Measurements from ENCODE around the gene SH3TC2. TPM values are rescaled to one million over a fixed set of nuclear protein-coding genes. Genes with fewer than 3 reads are reported as not detected.

The SH3TC2 gene
- total RNA-seq, 2 donors from 2014 or later = 0.66 to 2.5 TPM

DNA sequence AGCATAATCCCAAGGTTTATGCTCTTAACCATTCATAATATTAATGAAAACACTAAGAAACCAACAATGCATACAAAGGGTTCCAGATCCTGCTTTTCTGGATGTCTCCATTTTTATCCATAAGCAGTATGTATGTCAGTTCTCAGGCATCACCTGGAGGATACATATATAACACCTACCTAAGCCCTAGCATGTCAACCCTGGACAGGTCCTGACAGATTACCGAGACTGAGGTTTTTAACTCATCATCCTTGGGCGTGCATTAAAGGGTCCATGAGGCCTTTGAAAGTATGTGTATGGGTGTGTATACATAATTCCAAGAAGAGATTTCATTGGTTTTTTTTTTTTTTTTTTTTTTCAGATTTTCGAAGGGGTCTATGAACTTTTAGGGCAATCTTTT is 70.6 kb downstream of the SH3TC2 start:
- Histone ChIP-seq H3K27me3 (no peaks in the 10 kb centered on the region), H3K9me3 (no peaks in the 10 kb centered on the region), H3K36me3 (no peaks in the 10 kb centered on the region), H3K4me3 (no peak overlapping the region), H3K27ac (no peak overlapping the region), H3K4me1 (no peaks in the 10 kb centered on the region), H3K9ac (ENCODE audit: low read depth in 2 of 2, low read length in 2 of 2) (no peak overlapping the region)
- TF ChIP-seq, protein P1, sequence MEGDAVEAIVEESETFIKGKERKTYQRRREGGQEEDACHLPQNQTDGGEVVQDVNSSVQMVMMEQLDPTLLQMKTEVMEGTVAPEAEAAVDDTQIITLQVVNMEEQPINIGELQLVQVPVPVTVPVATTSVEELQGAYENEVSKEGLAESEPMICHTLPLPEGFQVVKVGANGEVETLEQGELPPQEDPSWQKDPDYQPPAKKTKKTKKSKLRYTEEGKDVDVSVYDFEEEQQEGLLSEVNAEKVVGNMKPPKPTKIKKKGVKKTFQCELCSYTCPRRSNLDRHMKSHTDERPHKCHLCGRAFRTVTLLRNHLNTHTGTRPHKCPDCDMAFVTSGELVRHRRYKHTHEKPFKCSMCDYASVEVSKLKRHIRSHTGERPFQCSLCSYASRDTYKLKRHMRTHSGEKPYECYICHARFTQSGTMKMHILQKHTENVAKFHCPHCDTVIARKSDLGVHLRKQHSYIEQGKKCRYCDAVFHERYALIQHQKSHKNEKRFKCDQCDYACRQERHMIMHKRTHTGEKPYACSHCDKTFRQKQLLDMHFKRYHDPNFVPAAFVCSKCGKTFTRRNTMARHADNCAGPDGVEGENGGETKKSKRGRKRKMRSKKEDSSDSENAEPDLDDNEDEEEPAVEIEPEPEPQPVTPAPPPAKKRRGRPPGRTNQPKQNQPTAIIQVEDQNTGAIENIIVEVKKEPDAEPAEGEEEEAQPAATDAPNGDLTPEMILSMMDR (IDR thresholded peaks at IDR 0.05) = no peak
- intact Hi-C loops (cut with DNase I) = no loop called here
- no peak for DNase-seq

DNA sequence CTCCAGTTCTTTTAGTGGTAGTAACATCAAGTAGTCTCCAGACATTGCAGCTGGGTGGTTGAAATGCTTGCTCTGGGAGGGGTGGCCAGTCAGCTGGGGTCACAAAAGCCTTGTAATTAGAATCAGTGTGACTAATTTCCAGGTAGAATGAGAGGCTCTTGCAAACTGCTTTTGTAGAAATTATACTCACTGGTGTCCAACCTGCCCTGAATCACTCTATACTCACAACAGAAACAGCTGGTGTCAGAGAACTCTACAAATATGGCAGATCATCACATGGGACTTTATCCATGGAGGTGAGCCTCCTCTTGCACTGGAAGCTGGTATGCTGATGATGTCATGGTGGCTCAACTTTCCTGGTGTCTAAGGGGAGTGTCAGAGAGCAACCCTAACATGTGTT is 71.3 kb downstream of the SH3TC2 start:
- no peak overlapping the region for H3K9ac ChIP-seq (ENCODE audit: low read depth in 2 of 2, low read length in 2 of 2)
- no peak overlapping the region for H3K27ac ChIP-seq
- no peaks in the 10 kb centered on the region for H3K9me3 ChIP-seq
- no peaks in the 10 kb centered on the region for H3K4me1 ChIP-seq
- no peak for DNase-seq
- no peak overlapping the region for H3K4me3 ChIP-seq
- H3K36me3 ChIP-seq = no peaks in the 10 kb centered on the region
- intact Hi-C loops (cut with DNase I) = no loop called here
- no peaks in the 10 kb centered on the region for H3K27me3 ChIP-seq
- TF ChIP-seq, protein P1 (IDR thresholded peaks at IDR 0.05) = no peak

DNA sequence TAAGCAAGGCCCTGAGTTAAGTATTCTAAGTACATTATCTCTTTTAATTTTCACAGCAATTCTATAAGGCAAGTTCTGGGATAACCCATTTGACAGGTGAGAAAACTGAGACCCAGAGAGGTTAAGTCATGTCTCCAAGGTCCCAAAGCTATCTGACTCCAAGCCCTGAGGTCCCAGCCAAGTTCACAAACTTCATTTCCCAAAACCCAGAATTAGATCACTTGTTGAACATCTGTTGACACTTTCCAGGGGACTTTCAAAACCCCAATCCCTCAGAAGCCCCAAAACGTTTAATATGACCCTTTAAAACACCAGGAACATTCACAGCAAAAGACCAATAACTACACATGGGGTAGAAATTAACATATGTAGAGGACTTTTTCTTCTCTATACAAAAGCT is 72.0 kb downstream of the SH3TC2 start:
- no peak overlapping the region for H3K27ac ChIP-seq
- TF ChIP-seq, protein P1 (IDR thresholded peaks at IDR 0.05) = no peak
- no peaks in the 10 kb centered on the region for H3K27me3 ChIP-seq
- no peaks in the 10 kb centered on the region for H3K36me3 ChIP-seq
- no peaks in the 10 kb centered on the region for H3K4me1 ChIP-seq
- DNase-seq = no peak
- intact Hi-C loops (cut with DNase I) = no loop called here
- H3K4me3 ChIP-seq = no peak overlapping the region
- no peak overlapping the region for H3K9ac ChIP-seq (ENCODE audit: low read depth in 2 of 2, low read length in 2 of 2)
- H3K9me3 ChIP-seq = no peaks in the 10 kb centered on the region

DNA sequence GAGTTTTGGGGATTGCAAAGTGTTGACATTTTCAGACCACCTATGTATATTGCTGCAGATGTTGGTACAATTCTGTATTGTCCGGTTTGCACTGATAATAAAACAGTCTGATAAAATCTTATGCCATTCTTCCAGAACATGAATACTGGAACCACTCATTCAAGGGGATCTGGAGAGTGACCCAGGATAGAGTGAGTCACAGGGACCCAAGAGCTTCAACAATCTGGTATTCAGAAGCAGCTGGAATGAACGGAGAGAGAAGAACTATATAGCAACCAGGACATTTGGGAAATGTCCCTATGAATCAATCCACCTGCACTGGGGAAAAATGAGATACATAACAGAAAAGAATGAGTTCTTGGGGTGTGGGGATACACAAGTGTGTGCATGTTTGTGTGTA is 73.3 kb downstream of the SH3TC2 start:
- DNase-seq = no peak
- intact Hi-C loops (cut with DNase I) = no loop called here
- Histone ChIP-seq H3K27ac (no peak overlapping the region), H3K4me1 (no peaks in the 10 kb centered on the region), H3K9ac (ENCODE audit: low read depth in 2 of 2, low read length in 2 of 2) (no peak overlapping the region), H3K9me3 (no peaks in the 10 kb centered on the region), H3K36me3 (no peaks in the 10 kb centered on the region), H3K27me3 (no peaks in the 10 kb centered on the region), H3K4me3 (no peak overlapping the region)
- TF ChIP-seq, protein P1 (IDR thresholded peaks at IDR 0.05) = no peak

DNA sequence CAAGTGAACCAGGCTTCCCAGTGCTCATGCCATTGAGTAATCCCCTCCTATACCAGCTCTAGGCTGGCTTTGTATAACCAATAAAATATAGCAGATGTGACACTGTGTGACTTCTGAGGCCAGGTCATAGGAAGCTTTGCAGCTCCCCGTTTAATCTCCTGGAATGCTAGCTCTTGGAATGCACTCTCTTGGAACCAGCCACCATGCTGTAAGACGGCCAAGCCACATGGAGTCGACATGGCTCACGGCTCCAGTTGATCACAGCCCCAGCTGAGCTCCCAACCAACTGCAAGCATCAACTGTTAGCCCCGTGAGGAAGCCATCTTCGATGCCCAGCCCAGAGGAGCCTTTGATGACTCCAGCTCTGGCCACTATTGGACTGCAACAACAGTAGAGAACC is 74.5 kb downstream of the SH3TC2 start:
- H3K9me3 ChIP-seq = no peaks in the 10 kb centered on the region
- no peak overlapping the region for H3K27ac ChIP-seq
- intact Hi-C loops (cut with DNase I) = no loop called here
- no peak overlapping the region for H3K9ac ChIP-seq (ENCODE audit: low read depth in 2 of 2, low read length in 2 of 2)
- no peak for DNase-seq
- H3K36me3 ChIP-seq = no peaks in the 10 kb centered on the region
- no peak overlapping the region for H3K4me3 ChIP-seq
- TF ChIP-seq, protein P1 (IDR thresholded peaks at IDR 0.05) = no peak
- H3K27me3 ChIP-seq = no peaks in the 10 kb centered on the region
- no peaks in the 10 kb centered on the region for H3K4me1 ChIP-seq

DNA sequence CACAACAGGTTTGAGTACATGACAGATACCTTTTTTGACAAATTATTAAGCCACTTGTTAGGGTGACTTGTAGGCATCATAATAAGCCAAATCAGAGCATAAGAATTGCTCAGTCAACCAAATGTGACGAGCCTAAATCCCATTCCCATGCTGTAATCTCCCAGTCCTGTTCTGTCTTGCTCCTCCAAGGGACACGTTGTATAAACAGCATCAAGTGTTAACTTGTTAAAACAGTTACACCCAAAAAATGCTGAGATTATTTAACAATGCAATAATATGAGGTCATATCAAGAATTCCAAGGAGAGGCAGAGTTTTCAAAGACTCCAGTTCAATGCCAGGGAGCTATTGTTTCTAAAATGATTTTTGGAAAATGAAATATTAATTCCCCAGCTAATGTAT is 76.2 kb downstream of the SH3TC2 start:
- no peak for DNase-seq
- intact Hi-C loops (cut with DNase I) = no loop called here
- H3K9me3 ChIP-seq = no peaks in the 10 kb centered on the region
- no peaks in the 10 kb centered on the region for H3K27me3 ChIP-seq
- H3K4me1 ChIP-seq = no peaks in the 10 kb centered on the region
- no peak overlapping the region for H3K4me3 ChIP-seq
- H3K27ac ChIP-seq = no peak overlapping the region
- TF ChIP-seq, protein P1 (IDR thresholded peaks at IDR 0.05) = no peak
- H3K9ac ChIP-seq (ENCODE audit: low read depth in 2 of 2, low read length in 2 of 2) = no peak overlapping the region
- H3K36me3 ChIP-seq = no peaks in the 10 kb centered on the region
